Fibroblast of the aortic adventitia (primary cell): ENCODE measurements around the gene TGM2. TPM values are rescaled to one million over a fixed set of nuclear protein-coding genes. Genes with fewer than 3 reads are reported as not detected.

ENCODE experiments used
- DNase-seq: peaks from one replicate; pipeline ENCODE4 v3.0.0-alpha.2; 2010; ENCODE audit warnings: low read depth
- H3K4me3 ChIP-seq: 2 replicates; pipeline ENCODE4 v1.5.1; 2011; ENCODE audit warnings: low read depth, mild to moderate bottlenecking, control low read depth, low read length, moderate library complexity
- total RNA-seq: library from RNA; depleted of rRNA; stranded (reverse); fragments of >200 nt; gene quantifications from 2 replicates; pipeline ENCODE4 v1.2.3, GENCODE V29; 2012; ENCODE audit warnings: low replicate concordance
- TF ChIP-seq, protein P1 (sequence below): IDR thresholded peaks from 2 replicates; pipeline ENCODE4 v1.5.1; 2011; ENCODE audit warnings: mild to moderate bottlenecking, low read length, control low read depth, inconsistent platforms; ENCODE audit not compliant: insufficient read depth

TGM2 gene
- total RNA-seq, 1 donor: 117 TPM

DNA sequence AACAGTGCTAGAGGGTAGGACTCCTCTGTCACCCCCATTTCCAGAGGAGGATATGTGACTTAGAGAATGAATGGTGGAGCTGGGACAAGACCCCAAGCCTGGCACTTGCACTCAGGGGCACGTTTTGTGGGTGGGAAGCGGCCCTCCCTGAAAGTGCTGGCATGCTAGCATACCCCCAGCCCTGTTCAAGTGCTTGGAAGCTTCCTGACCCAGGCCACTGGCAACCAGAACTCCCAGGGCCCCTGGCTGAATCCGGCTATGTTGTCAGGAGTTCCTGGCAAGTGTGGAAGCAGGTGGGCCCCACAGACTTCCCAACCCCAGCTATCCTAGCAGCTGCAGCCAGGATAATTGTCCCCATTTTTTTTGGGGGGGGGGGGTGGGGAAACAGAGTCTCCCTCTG is 35.6 kb upstream of the TGM2 start:
- H3K4me3 ChIP-seq: no peak overlapping the region
- DNase-seq: no peak
- TF ChIP-seq, protein P1, sequence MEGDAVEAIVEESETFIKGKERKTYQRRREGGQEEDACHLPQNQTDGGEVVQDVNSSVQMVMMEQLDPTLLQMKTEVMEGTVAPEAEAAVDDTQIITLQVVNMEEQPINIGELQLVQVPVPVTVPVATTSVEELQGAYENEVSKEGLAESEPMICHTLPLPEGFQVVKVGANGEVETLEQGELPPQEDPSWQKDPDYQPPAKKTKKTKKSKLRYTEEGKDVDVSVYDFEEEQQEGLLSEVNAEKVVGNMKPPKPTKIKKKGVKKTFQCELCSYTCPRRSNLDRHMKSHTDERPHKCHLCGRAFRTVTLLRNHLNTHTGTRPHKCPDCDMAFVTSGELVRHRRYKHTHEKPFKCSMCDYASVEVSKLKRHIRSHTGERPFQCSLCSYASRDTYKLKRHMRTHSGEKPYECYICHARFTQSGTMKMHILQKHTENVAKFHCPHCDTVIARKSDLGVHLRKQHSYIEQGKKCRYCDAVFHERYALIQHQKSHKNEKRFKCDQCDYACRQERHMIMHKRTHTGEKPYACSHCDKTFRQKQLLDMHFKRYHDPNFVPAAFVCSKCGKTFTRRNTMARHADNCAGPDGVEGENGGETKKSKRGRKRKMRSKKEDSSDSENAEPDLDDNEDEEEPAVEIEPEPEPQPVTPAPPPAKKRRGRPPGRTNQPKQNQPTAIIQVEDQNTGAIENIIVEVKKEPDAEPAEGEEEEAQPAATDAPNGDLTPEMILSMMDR: no peak

DNA sequence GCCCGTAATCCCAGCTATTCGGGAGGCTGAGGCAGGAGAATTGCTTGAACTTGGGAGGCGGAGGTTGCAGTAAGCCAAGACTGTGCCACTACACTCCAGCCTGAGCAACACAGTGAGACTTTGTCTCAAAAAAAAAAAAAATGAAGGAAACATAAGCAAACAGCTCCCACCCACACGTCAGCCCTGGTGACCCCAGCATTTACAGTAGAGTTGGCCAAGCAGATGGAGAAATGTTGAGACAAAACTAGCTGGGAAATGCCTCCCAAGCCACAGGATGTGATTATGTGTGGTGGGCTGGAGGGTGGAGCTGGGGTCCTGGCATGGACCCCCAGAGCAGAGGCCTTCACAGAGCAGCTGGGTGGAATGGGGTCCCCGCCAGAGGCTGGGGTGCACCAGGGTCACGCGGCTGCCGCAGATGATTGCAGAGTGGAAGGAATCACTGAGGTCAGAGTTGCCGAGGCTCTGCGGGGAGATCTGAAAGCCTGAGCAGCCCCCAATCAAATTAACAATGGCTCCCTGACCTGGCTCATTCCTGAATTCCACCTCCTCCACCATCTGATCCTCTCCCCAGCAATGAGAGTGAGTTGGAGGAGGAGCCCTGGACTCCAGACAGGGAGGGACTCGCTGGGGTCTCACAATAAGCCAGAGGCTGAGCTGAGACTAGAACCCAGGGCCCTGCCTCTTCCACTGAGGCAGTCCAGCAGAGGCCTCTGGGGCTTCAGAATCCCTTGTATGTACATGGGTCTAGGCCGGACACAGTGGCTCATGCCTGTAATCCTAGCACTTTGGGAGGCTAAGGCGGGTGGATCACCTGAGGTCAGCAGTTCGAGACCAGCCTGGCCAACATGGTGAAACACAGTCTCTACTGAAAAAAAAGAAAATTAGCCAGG is 34.7 kb upstream of the TGM2 start:
- TF ChIP-seq, protein P1: no peak
- DNase-seq: no peak
- H3K4me3 ChIP-seq: no peak overlapping the region

DNA sequence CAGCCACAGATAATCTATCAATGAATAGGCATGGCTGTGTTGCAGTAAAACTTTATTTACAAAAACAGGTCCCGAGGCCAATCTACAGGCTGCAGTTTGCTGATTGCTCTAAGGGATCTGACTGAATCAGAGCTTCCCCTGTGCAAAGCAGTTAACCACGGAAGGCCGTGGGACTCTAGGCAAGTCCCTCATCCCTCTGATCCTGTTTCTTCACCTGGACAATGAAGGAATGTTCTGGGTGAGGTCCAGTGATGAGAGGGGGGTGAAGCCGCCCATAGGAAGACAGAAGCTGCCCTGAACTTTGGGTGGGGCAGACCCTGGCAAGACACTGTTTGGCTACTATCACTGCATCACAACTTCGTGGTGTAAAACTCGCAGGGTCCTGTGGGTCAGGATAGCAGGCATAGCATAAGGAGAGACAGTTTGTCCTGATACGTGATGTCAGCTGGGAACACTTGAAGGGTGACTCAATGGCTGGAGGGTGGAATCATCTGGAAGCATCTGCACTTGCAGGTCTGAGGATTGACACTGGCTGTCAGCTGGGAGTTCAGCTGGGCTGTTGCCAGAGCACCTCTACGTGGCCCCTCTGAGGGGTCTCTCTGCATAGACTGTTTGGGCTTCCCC is 33.3 kb upstream of the TGM2 start:
- TF ChIP-seq, protein P1: no peak
- no peak for DNase-seq
- H3K4me3 ChIP-seq: no peak overlapping the region

DNA sequence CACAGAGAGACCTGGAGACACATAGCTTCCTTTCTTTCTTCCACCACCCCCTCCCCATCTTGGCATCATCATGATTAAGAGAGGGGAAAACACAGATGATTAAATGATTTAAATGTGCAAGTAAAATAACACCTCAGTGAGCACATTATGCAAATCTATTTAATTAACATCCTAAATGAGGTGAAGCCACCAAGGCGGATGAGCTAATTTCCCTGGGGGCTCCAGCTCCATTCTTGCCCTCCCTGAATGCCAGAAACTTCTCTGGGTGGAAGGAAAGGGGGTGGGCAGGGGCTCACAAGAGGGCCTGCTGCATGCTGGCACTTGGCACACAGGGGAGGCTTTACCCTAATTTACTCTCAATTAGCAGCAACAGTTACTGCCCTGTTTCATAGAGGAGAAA is 32.5 kb upstream of the TGM2 start:
- TF ChIP-seq, protein P1: no peak
- no peak for DNase-seq
- no peak overlapping the region for H3K4me3 ChIP-seq

DNA sequence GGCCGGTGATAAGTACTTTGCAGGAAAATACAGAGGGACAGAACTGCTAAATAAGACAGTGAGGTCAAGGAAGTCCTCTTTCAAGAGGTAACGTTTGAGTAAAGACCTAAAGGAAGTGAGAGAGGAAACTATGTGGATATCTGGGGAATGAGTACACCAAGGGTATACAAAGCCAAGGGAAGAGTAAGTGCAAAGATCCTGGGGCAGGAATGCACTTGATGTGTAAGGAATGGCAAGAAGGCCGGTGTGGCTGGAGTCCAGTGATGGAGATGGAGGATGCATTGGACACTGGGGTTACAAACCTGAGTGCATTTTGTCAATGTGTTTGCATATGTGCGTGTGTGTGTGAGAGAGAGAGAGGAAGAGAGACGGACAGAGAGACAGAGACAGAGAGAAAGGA is 32.1 kb upstream of the TGM2 start:
- TF ChIP-seq, protein P1: no peak
- no peak overlapping the region for H3K4me3 ChIP-seq
- DNase-seq: no peak

DNA sequence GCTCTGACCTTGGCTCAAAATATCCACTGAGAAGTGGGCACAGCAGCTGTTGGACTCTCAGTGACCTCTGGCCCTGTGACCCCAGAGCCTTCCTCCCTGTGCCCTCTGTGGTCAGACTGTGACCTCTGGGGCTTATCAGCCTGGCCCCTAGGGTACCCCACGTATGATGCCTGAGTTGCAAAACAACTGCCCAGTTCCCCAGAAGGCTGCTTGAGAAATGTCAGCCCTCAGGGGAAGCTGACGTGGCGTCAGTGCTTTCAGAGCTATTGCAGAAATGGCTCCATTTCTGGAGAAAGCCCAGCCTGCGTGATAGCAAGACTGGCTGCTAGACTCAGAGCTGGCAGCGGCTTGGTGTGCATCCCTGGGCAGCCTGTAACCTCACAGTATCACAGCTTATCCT is 31.5 kb upstream of the TGM2 start:
- TF ChIP-seq, protein P1: no peak
- DNase-seq: peak; percentile 96
- H3K4me3 ChIP-seq: no peak overlapping the region
